PC-3 (cell line): Measurements from ENCODE around the gene OR2A5.

ENCODE experiments used
- EZH2 ChIP-seq: fragments of 300-600 bp; sonication (generic); IDR thresholded peaks from one replicate; pipeline ENCODE4 v1.6.1; 2017; ENCODE audit warnings: antibody characterized with exemption, mild to moderate bottlenecking, low read length; ENCODE audit not compliant: unreplicated experiment
- EZH2phosphoT487 ChIP-seq: fragments of 300-600 bp; sonication (generic); IDR thresholded peaks from 2 replicates; pipeline ENCODE4 v1.6.1; 2018; ENCODE audit warnings: mild to moderate bottlenecking, antibody characterized with exemption, low read length, borderline replicate concordance
- TF ChIP-seq, protein P1 (sequence below): fragments of 300-600 bp; sonication (generic); conservative IDR thresholded peaks from 2 replicates; pipeline ENCODE4 v1.5.1; 2017; ENCODE audit warnings: antibody characterized with exemption, low read depth, mild to moderate bottlenecking, low read length

GRCh38 chr7:144032516-144032915, 16.2 kb upstream of the OR2A5 start:
- TF ChIP-seq, protein P1, sequence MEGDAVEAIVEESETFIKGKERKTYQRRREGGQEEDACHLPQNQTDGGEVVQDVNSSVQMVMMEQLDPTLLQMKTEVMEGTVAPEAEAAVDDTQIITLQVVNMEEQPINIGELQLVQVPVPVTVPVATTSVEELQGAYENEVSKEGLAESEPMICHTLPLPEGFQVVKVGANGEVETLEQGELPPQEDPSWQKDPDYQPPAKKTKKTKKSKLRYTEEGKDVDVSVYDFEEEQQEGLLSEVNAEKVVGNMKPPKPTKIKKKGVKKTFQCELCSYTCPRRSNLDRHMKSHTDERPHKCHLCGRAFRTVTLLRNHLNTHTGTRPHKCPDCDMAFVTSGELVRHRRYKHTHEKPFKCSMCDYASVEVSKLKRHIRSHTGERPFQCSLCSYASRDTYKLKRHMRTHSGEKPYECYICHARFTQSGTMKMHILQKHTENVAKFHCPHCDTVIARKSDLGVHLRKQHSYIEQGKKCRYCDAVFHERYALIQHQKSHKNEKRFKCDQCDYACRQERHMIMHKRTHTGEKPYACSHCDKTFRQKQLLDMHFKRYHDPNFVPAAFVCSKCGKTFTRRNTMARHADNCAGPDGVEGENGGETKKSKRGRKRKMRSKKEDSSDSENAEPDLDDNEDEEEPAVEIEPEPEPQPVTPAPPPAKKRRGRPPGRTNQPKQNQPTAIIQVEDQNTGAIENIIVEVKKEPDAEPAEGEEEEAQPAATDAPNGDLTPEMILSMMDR: no peak
- TF ChIP-seq EZH2 (no peak), EZH2phosphoT487 (no peak)
